Right ventricle myocardium inferior (tissue), 1 donor: ENCODE measurements around the gene CYP4B1. TPM values are rescaled to one million over a fixed set of nuclear protein-coding genes. Genes with fewer than 3 reads are reported as not detected.
"Not testable (repeated sequence)": the region's sequence is repeated elsewhere in the genome, so short reads cannot be mapped to it uniquely, and the experiment has no call there.

Source experiments
- ATAC-seq: fragments of 200-7000 bp; cut with Tn5 transposase; one replicate; pipeline ENCODE4 v1.9.1; 2020; ENCODE audit warnings: mild to moderate bottlenecking, moderate library complexity
- DNase-seq: peaks from one replicate; pipeline ENCODE4 v3.0.0; 2021; ENCODE audit errors: missing footprints
- intact Hi-C: fragments of 100-400 bp; cut with DNase I; formaldehyde crosslinking; loops from one replicate; pipeline ENCODE4 v1.11.0; 2022
- total RNA-seq: library from RNA; stranded (reverse); fragmentation: NEBNext Ultra II Directional; extraction: Animal tissue kit (Norgen Biotek cat#: 25700); gene quantifications from one replicate; pipeline ENCODE4 v1.2.1, GENCODE V29; 2021
- donor health status: DM: no; HTN: yes; CAD: no; lungs with severe emphysema.

CYP4B1 gene
- total RNA-seq, 1 donor from 2014 or later: 19.6 TPM

DNA sequence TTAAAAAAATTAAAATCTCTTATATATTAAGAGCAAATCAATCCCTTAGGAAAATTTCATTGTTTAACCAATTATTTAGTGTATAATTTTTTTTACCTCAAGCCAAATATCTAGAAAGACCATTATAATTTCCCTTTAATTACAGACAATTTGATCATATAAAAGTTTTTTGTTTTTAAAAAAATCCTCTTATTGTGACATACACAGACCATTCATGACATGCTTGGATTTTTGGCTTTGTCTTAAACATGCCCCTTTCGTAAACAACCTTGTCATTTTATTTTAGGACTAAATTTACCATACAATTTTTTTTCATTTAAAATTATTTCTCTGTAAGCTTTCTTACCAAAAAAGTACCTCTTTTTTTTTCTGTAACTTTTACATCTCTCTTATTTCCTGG is 14.2 kb upstream of the CYP4B1 start:
- intact Hi-C loops: no loop called here
- ATAC-seq: no peak

DNA sequence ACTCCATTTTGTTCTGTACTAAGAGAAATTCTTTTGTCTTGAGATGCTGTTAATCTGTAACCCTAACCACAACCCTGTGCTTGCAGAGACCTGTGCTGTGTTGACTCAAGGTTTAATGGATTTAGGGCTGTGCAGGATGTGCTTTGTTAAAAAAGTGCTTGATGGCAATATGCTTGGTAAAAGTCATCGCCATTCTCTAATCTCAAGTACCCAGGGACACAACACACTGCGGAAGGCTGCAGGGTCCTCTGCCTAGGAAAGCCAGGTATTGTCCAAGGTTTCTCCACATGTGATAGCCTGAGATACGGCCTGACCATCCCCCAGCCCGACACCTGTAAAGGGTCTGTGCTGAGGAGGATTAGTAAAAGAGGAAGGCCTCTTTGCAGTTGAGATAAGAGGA is 10.2 kb upstream of the CYP4B1 start:
- not testable (repeated sequence) for DNase-seq

More for the DNA sequence above, 14.2 kb upstream of the CYP4B1 start:
- no peak for DNase-seq

GRCh38 chr1:46790446-46791101 is 8.3 kb upstream of the CYP4B1 start:
- ATAC-seq (no peak), DNase-seq (no peak)
- intact Hi-C loops: no loop called here

More for the DNA sequence above, 10.2 kb upstream of the CYP4B1 start:
- ATAC-seq, intact Hi-C loops: not testable (repeated sequence)

GRCh38 chr1:46793126-46793525 is 5.7 kb upstream of the CYP4B1 start:
- DNase-seq (no peak), ATAC-seq (no peak)
- intact Hi-C loops: no loop called here

DNA sequence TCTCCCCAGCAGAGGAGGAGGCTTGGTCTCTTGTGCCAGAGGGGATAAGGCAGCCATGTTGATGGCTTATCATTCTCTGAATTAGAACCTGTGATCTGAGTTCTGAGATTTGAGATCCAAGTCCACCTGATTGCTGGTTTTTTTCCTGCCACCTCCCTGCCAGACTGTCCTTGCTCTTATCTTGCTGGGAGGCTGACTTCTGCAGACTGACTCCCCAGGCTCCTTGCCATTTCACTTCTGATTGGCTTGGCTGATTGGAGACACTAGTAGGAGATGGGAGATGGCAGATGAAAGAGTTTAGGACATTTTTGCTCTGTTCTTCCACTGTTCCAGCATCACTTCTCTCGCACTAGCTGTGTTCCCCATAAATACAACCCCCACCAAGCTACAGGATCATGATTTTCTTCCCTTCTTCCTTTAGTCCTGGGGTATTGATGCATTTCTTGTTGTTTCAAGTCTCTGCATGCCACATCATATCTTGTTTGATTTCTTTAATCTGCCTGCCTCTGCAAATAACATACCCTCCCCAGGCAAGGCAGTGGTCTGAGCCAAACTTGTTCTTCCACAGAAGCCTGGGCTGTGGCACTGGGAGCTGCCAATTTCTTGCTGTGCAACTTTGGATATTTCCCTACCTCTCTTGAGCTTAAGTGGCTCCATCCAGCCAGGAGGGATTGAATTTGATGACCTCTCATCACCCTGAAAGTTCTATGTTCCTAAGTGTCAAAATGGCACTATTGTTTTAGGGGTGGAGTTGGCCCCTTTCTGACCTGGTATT is 963 bp upstream of the CYP4B1 start:
- intact Hi-C loops: no loop called here
- ATAC-seq (no peak), DNase-seq (no peak)

GRCh38 chr1:46800742-46801141 is 1.9 kb downstream of the CYP4B1 start:
- intact Hi-C loops: no loop called here
- DNase-seq: no peak

GRCh38 chr1:46801323-46802055 is 2.6 kb downstream of the CYP4B1 start:
- no peak for ATAC-seq
- DNase-seq: no peak
- intact Hi-C loops: no loop called here

More at GRCh38 chr1:46800742-46801141, 1.9 kb downstream of the CYP4B1 start:
- no peak for ATAC-seq

- intact Hi-C loops: no loop called here
- no peak for DNase-seq
- no peak for ATAC-seq
Measured at GRCh38 chr1:46802081-46802480, 3.2 kb downstream of the CYP4B1 start.

DNA sequence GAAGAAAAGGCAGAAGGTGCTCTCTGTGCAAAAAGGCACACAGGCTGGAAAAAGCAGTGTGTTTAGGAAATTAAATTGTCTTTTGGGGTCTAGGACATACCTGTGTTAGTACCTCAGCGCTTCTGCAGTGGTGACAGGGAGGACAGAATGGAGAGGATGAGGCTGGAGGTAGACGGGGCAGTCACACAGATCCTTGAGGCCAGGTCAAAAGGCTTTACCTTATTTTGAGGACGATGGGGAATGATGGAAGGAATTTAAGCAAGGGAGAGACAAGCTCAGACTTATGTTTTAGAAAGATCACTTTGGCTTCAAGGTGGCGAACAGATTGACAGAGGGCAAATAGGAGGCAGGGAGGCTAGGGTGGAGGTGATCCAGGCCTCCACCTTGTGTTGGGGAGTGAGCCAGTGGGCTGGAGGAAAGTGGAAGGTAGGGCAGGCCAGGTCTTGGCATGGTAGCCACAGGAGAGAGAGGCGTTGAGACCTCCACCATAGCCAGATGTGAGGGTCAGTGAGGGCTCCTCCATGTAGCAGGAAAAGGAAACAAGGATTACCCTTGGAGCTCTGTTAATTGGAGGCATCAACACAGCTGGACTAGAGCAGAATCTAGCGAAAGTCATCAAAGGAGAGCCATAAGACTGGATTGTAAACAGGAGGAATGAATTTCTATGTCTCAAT is 4.2 kb downstream of the CYP4B1 start:
- no peak for DNase-seq
- no peak for ATAC-seq
- intact Hi-C loops: no loop called here

DNA sequence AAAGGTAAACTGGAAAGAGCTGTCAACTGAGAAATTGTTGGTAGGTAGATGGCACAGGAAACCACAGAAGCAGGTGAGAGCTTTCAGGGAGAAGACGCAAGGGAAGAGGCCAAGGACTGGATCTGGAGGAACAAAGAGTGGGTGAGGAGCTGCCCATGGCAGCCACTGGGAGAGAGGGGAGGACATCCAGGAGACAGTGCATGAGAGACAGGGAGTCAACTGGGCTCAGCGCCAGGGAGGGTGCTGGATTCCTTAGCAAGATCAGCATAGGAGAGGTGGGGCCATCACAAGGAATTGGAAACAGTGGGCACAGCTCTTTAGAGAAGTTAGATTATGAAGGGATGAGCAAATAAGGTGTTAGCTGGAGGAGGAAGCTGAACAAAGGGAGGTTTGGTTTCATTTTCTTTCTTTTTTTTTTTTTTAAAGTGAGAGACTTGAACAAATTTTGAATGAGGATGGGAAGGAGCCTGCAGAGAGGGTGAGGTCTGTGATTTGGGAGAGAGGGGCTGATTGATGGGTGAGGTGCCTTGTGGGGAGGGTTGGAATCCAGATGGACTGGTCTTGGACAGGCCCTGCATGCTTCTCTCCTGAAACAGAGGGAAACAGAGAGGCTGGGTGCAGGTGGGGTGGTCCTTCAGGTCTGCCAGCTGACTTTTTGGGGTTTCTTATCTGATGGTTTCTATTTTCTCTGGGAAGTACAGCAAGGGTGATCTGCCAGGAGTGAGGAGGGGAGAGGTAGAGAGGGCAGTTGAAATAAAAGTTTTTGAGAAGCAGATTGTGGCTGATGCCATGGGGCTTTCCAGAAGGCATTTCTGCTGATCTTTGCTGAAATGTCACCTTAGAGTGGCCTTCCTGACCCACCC is 5.4 kb downstream of the CYP4B1 start:
- DNase-seq (peak; percentile 74), ATAC-seq (no peak)
- intact Hi-C loops: no loop called here

DNA sequence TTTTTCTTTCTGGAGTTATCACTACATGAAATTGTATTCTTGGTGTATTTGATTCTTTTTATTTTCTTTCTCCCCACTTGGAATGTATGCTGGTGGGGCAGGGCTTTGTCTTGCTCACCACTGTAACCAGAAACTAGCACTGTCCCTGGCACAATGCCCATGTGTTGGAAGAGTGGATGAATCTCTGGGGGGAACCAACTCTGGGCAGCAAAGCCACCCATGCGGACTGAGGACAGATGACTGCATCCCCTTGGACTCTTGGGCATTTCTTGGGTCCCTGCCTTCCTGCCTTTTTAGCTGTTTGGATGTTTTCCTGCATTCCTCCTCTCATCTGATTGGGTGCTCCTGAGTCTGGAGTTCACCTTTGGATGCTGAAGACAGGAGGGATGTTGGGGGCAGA is 6.1 kb downstream of the CYP4B1 start:
- DNase-seq (no peak), ATAC-seq (no peak)
- intact Hi-C loops: loop anchor here (5.0 kb wide), 2 partner anchors 53 to 217 kb away; partner anchors contain the start of gene CYP4X1

GRCh38 chr1:46805755-46806154 is 6.9 kb downstream of the CYP4B1 start:
- DNase-seq: no peak
- ATAC-seq: no peak
- intact Hi-C loops: loop anchor here (5.0 kb wide), 2 partner anchors 53 to 217 kb away; partner anchors contain the start of gene CYP4X1

GRCh38 chr1:46806196-46807020 is 7.6 kb downstream of the CYP4B1 start:
- ATAC-seq: peak; percentile 91
- intact Hi-C loops: loop anchor here (5.0 kb wide), 2 partner anchors 54 to 216 kb away; partner anchors contain the start of gene CYP4X1
- peak; percentile 80 for DNase-seq

GRCh38 chr1:46807046-46807972 is 8.5 kb downstream of the CYP4B1 start:
- DNase-seq (no peak), ATAC-seq (peak; percentile 14)
- intact Hi-C loops: loop anchor here (5.0 kb wide), 2 partner anchors 55 to 215 kb away; partner anchors contain the start of gene CYP4X1

DNA sequence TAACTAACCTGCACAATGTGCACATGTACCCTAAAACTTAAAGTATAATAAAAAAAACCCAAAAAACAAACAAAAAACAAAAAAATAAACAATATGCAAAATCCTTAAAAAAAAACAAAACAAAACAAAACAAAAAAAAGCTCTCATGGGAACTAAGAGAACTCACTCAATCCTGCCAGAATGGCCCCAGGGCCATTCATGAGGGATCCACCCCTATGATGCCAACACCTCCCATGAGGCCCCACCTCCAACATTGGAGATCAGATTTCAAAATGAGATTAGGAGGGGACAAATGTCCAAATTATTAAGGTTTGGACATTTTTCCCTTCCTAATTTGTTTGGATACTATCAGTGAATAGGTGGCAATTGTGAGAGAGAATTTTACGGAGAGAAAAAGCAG is 10.2 kb downstream of the CYP4B1 start:
- no peak for DNase-seq
- no peak for ATAC-seq
- intact Hi-C loops: loop anchor here (5.0 kb wide), 2 partner anchors 57 to 213 kb away; partner anchors contain the start of gene CYP4X1

GRCh38 chr1:46809904-46810303 is 11.1 kb downstream of the CYP4B1 start:
- ATAC-seq: no peak
- no peak for DNase-seq
- intact Hi-C loops: loop anchor here (5.0 kb wide), 2 partner anchors 58 to 212 kb away; partner anchors contain the start of gene CYP4X1
